Stimulated activated CD8-positive, alpha-beta memory T cell treated with anti-CD3 and anti-CD28 coated beads, Interleukin-12 subunit alpha, Interleukin-12 subunit beta, amount 100 ng/mL, for 24 hours (primary cell): ENCODE data around the gene LILRB3.
"Not testable (repeated sequence)": the region's sequence is repeated elsewhere in the genome, so short reads cannot be mapped to it uniquely, and the experiment has no call there.

Experiments
- DNase-seq: peaks from one replicate; pipeline ENCODE4 v3.0.0-alpha.2; 2020; ENCODE audit errors: extremely low read depth

Gene LILRB3

DNA sequence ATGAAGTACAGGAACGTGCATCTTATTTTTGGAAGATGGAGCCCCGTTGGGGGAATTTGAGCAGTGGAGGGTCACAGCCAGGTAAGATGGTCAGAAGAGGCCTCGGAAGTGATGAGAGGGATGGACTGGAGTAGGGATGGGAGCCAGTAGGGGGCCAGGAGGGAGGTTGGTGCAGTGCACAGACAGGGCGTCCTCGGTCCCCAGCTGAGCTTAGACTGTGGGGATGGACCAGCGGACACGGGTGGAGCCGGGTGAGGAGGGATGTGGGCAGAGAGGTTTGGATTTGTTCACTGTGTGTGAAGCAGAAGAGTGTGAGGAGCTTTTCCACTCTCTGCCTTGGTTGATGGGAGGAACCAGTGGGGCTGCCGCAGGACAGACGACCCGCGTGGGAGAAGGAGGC is 11.6 kb downstream of the LILRB3 start:
- DNase-seq, result no peak

DNA sequence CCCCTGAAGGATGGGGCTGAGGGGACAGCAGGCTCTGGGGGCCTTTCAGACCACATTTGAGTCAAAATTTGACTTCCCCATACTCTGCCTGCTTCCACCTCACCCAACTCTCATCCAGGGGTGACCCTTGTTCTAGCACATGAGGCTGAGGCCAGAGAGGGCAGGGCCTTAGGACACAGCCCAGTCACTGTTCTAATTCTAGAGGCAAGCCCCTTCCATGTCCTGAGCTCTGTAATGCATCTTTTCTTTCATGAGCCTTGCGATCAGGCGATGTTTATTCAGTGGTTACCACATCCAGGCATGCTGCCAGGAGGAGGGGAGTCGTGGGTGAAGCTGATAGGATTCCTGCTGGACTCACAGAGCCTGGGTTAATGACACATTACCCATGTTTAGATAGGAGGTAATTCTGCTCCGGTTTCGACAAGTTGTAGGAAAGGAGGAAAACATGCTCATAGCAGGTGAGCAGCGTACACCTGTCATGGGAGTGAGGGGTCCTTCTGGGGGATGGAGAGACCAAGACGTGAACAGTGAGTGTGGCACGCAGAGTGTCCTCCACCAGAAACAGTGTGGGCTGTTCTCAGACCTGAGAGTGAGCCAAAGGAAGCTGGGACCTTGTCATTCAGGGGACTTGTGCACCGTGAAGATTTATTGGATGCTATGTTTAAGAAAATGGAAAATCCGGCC is 12.9 kb downstream of the LILRB3 start:
- DNase-seq, result no peak

DNA sequence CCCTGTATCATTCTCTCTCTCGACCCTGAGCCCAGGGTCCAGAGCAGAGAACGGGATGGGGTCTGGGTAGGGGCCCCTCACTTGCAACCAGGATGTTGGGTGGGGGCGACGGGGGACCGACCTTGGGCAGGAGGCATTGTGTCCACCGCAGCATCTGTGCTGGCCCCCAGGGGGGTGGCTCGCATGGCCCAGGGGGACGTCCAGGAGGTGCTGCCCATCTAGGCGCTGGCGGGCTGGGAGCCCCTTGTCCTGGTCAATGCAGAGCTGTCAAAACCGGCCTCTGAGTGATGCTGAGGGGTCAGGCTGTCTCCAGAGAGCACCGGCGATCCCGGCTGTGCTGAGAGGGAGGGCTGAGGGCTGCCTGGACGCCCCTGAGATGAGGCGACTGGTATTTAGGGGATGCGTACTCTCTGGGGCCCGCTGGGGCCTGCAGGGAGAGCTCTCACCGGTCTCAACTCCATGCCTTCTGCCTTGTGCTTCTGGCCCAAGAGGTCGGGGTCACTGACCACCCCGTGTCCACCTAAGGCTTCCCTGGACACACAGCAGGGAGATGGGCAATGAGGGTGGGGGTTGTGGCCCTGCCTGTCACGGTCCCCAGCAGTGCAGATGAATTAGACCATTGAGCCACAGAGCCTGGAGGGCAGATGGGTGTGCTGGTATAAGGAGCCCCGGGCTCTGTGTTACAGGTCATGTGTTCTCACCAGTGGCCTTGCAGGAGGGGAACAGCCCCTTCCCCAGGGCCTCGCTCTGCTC is 13.6 kb downstream of the LILRB3 start:
- no peak for DNase-seq

DNA sequence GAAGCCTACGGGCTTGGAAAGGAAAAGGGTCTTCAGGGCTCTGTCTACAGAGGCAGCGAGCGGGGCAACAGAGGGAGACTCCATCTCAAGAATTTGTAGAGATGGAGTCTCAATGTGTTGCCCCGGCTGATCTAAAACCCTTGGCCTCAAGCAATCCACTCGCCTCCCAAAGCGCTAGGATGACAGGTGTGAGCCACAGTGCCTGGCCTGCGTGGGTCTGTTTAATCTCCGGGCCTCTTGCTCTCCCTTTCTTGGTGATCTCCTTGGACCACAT is 14.1 kb downstream of the LILRB3 start:
- no peak for DNase-seq

DNA sequence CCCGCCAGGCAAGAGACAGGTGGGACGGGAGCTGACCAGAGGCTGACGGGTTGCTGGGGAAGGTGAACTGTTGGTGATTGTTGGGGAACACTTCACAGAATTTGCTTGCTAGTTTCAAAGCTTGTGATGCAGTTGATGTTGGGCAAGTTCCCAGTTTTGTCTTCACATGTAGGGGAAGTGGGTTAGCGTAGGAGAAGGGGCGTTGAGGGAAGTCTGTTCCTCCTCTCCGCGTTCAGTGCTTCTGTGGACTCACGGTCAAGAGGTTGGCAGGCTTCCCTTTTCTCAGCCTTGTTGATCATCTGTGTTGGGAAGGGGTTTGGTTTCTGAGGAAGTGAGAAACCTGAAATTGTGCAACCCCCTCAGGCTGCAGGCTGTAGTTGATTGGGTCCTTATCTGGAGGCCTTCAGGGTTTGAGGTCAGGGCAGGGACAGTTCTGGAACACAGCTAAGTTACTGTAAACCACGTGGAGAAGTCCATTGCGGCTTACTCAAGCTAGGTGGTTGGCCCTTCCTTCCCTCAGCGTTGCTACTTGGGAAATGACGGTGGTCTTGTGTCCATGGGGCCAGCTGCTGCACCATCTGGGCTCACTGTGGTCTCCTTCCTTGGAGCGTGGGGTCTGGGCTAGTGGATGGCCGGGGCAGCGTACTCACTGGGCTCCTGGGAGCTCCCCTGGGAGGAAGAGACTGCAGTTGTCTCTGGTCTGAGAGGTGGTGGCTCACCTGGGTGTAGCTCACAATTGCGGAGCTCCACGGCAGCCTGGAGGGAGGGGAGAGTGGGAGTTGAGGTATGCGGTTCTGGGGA is 14.6 kb downstream of the LILRB3 start:
- DNase-seq, result no peak

DNA sequence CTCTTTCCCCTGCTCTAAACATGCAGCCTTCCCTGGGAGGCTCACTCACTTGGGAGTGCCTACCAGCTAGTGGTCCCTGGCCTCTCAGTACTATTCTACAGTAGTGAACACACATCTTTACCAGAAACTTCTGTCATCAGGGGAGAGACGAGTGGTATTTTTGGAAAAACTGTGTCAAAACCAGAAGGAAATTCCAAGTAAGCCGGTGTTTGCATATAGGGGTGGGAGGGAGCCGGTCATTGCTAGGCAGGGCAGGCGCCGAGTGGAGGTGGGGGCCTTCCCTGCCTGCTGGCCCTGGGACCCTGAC is 15.2 kb downstream of the LILRB3 start:
- DNase-seq, result no peak

DNA sequence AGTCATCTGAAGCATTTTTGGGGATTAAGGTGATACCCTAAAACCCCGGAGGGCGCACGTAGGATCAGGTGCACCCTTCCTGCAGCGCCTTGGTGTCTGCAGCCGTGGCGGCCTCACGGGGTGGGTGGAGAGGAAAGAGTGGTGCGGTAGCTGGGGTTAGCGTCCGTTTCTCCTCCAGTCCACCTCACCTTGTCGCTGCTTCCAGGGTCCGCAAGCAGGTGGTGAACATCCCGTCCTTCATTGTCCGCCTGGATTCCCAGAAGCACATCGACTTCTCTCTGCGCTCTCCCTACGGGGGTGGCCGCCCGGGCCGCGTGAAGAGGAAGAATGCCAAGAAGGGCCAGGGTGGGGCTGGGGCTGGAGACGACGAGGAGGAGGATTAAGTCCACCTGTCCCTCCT is 15.6 kb downstream of the LILRB3 start:
- not testable (repeated sequence) for DNase-seq

DNA sequence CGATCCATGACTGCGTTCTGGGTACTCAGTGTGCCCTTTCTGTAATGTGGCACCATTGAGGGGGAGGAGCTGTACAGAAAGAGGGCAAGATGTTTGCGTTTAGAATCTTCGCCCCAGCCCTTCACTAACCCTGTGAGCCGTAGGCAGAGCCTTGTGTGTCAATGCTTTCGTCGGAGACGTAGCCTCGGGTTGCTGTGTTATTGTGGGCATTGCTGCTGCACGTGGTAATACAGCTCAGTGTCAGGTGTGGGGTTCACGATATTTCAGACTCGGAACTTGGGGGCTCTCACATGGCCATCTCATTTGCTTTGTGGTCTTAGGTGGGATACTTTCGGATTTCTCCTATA is 16.0 kb downstream of the LILRB3 start:
- DNase-seq, result no peak

DNA sequence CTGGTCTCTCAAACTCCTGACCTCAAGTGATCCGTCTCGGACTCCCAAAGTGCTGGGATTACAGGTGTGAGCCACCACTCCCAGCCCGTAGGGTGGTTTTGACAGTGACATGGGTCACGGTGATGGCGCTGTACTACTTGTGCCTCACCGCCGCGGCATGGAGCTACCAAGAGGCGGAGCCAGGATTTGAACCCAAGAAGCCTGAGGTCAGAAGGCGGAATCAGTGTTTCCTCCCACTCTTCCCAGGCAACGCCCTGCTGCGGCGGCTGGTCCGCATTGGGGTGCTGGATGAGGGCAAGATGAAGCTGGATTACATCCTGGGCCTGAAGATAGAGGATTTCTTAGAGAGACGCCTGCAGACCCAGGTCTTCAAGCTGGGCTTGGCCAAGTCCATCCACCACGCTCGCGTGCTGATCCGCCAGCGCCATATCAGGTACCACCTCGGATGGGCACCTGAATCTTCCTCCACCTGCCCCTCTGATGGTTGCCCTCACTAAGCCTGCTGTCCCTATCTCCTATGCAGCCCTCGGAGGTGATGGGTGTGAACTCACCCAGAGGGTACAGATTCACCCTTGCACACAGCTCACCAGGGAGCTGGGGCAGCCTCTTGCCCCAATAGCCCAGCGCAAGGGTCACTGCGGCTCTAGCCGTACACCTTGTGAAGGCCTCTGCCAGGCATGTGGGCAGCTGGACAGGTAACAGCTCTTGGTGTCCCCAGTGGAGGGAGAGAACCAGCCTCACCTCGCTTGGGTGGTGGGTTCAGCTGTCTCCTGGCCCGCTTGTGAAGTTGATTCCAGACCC is 16.6 kb downstream of the LILRB3 start:
- no peak for DNase-seq

DNA sequence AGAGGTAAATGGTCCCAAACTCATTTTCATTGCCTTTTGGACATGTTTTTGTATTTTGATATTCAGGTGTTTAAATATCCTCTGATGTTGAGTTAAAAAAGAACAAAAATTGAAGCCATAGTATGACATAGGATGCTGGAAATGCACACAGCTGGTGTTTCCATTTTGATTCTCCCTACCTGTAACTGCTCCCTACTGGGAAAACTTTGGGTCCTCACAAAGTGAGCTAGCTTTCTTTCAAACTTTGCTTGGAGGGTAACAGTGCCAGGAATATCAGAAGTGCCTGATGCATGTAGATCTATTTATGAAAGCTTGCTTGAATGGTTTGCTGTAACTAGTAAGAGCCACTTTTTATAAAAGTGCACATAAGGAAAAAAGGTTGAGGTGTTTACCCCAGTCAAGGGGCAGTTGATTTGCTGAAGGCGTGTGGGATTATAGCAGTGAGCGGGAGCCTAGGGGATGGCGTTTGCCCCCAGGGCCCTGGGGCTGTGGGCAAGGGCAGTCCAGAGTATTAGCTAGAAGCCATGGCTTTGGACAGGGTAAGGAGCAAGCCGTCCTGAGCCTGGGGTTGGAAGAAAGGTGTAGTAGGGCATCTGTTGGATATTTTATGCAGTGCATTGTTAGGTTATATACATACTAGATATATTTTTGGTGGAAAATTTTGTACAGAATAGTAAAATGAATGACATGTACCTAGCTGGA is 17.9 kb downstream of the LILRB3 start:
- DNase-seq, result no peak

DNA sequence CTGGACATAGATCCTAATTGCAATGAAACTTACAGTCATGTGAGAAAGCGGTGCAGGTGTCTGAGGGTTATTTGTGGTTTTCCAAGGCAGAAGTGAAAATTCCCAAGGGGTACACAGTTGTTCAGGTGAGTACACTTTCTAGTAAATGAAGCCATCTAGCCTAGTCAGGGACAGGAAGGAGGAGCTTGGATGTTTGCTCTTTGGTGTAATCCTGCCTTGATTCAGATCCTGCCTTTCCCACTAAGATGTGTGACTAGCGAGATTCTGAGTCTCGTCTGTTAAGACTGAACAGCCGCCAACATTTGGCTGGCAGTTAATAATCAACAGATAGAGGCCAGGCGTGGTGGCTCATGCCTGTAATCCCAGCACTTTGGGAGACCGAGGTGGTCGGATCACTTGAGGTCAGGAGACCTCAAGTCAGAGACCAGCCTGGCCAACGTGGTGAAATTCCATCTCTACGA is 19.6 kb downstream of the LILRB3 start:
- DNase-seq, result no peak

DNA sequence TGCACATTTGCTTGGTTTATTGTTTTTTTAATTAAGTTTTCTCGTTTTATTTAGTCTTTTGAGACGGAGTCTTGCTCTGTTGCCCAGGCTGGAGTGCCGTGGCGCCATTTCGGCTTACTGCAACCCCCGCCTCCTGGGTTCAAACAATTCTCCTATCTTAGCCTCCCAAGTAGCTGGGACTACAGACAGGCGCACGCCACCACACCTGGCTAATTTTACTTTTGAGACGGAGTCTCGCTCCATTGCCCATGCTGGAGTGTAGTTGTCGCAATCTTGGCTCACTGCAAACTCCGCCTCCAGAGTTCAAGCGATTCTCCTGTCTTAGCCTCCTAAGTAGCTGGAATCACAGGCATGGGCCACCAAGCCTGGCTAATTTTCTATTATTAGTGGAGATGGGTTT is 20.8 kb downstream of the LILRB3 start:
- DNase-seq, result no peak

DNA sequence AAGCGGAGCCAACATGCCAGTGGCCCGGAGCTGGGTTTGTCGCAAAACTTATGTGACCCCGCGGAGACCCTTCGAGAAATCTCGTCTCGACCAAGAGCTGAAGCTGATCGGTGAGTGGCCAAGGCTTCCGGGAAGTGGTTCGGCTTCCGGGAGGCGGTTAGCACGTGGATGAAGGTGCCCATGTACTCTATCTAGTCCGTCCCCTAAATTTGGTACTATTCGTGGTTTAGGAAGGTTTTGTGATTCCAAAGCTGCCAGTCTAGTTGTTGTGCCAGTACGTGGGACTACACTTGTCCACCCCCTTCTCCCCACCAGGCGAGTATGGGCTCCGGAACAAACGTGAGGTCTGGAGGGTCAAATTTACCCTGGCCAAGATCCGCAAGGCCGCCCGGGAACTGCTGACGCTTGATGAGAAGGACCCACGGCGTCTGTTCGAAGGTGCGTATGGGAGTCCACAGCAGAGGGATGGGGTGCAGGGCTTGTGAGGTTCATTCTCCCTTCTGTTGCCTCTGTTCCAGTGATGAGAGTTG is 21.6 kb downstream of the LILRB3 start:
- no peak for DNase-seq

DNA sequence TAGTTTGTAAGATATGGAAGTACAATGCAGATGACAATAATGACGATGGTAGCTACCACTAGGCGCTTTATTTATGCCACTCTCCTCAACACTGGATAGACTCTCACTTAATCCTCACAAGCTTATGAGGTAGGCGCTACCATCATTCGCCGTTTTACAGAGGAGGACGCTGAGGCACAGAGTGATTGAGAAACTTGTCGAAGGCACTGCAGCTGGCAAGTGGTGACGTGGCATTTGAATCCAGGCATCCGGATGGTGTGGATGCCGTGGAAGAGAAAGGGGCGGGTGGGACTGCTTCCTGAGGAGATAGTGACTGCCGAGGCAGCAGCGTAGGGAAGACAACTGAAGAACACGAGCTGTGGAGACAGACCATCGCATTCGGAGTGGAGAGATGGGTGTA is 23.4 kb downstream of the LILRB3 start:
- DNase-seq, result no peak

DNA sequence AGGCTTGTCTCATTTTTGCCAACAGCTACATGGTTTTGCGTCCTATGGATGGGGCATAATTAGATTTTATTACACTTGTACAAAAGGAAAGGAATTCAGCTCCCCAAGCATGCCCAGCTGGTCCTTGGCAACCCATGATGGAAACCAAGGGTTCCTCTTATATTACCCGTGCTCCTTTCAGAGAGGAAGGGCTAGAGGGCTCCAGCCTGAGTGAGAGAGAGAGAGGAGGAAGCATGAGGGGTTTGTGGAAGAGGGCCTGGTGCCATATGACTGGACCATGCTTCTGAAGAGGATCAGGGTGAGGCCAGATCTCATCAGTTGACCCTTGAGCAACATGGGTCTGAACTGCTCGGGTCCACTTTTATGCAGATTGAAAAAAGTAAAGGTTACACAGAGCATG is 25.7 kb downstream of the LILRB3 start:
- DNase-seq, result no peak

DNA sequence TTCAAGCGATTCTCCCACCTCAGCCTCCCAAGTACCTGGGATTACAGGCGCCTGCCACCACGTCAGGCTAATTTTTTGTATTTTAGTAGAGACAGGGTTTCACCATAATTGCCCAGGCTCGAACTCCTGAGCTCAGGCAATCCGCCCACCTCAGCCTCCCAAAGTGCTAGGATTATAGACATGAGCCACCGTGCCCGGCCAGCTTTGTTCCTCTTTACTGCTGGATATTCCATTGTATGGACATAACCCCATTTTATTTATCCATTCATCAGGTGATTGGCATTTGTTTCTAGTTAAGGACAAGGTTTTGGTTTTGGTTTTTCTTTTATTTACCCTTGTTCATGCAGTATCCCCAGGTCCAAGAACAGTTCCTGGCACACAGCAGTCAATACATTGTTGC is 26.3 kb downstream of the LILRB3 start:
- DNase-seq, result no peak

DNA sequence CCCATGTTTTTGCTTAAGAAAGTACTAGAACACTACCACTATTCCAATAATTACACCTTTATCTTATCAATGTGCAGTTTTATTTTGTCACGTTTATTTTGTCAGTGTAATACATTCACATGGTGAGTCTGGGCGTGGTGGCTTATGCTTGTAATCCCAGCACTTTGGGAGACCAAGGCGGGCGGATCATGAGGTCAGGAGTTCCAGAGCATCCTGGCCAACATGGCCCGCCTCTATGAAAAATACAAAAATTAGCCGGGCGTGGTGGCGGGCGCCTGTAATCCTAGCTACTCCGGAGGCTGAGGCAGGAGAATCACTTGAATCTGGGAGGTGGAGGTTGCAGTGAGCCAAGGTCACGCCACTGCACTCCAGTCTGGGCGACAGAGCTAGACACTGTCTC is 28.3 kb downstream of the LILRB3 start:
- not testable (repeated sequence) for DNase-seq

DNA sequence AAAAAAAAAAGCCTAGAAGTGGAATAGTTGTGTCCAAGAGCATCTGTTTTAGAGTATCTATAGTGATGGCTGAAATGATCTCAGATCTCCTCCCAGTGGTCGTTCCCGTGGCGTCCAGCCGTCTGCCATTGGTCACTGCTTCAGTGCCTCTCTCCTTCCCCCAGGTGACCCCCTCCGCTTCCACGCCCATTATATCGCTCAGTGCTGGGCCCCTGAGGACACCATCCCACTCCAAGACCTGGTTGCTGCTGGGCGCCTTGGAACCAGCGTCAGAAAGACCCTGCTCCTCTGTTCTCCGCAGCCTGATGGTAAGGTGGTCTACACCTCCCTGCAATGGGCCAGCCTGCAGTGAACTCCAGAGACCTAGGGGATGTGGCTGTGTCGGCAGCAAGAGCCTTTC is 29.8 kb downstream of the LILRB3 start:
- DNase-seq, result no peak

DNA sequence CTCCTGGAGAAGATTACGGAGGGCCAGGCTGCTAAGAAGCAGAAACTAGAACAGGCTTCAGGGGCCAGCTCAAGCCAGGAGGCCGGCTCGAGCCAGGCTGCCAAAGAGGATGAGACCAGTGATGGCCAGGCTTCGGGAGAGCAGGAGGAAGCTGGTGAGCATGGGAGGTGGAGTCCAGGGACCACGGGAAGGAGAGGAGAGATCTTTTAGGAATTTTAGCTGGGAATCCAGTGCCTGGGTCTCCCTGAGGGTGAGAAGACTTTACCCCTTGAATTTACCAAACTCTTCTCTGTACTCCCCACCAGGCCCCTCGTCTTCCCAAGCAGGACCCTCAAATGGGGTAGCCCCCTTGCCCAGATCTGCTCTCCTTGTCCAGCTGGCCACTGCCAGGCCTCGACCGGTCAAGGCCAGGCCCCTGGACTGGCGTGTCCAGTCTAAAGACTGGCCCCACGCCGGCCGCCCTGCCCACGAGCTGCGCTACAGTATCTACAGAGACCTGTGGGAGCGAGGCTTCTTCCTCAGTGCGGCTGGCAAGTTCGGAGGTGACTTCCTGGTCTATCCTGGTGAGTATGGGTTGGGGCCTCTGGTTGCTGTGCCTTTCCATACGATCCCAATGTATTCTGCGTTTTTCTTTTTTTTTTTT is 30.9 kb downstream of the LILRB3 start:
- DNase-seq, result no peak

DNA sequence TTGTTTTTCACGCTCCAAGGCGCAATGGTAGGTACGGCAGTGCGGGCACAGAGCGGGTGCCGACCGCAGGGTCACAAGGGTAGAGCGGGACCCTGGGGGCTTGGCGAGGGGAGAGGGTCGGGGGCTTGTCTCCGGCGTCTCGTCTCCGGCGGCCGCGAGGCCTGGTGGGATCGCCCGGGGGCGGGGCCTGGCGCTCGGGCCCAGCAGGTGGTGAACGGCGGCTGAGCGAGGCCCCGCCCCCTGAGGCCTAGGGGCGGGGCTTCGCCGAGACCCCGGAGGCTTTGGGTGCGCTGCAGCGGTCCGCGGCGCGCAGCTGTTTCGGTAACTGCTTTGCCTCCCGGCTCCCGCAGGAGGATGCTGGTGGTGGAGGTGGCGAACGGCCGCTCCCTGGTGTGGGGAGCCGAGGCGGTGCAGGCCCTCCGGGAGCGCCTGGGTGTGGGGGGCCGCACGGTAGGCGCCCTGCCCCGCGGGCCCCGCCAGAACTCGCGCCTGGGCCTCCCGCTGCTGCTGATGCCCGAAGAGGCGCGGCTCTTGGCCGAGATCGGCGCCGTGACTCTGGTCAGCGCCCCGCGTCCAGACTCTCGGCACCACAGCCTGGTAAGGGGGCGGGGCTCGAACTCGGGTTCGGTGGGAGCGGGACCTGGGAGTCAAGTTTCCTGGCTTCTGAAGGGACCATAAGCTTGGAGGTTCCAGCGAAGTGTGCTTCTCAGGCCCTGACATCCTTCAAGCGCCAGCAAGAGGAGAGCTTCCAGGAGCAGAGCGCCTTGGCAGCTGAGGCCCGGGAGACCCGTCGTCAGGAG is 31.6 kb downstream of the LILRB3 start, which contains the start of gene TSEN34:
Gene TSEN34 (plus strand): TSS at position 298 of the 800 bp plus-strand sequence. CDS start 57 bp downstream, at position 355.
- DNase-seq, result peak; percentile 71
